Breast epithelium (tissue), 4 donors: ENCODE measurements around the gene SLC25A52. TPM values are rescaled to one million over a fixed set of nuclear protein-coding genes. Genes with fewer than 3 reads are reported as not detected.
"Not testable (repeated sequence)": the region's sequence is repeated elsewhere in the genome, so short reads cannot be mapped to it uniquely, and the experiment has no call there.

Experiments used
- DNase-seq, 2 donors: peaks; one replicate each; pipeline ENCODE4 v3.0.0-alpha.2; 2019; ENCODE audit warnings: low spot score in 2 of 2
- H3K27ac ChIP-seq, 2 donors: fragments of 200-600 bp; sonication (generic) in 1 of 2; one replicate each; pipeline ENCODE4 v1.5.1; 2016 to 2019; ENCODE audit warnings: mild to moderate bottlenecking in 1 of 2
- H3K27me3 ChIP-seq, 2 donors: fragments of 200-600 bp; sonication (generic) in 1 of 2; one replicate each; pipeline versions ENCODE4 v1.5.1 to v1.6.0; 2017 to 2019; ENCODE audit warnings: control low read depth in 1 of 2, mild to moderate bottlenecking in 1 of 2
- H3K36me3 ChIP-seq: fragments of 200-600 bp; one replicate; pipeline ENCODE4 v1.5.1; 2019
- H3K4me1 ChIP-seq, 2 donors: fragments of 200-600 bp; sonication (generic); one replicate each; pipeline ENCODE4 v1.5.1; 2016 to 2019; ENCODE audit warnings: control low read depth in 1 of 2
- H3K4me3 ChIP-seq, 3 donors: fragments of 200-600 bp; sonication (generic); 1 replicate in 2 of 3; 2 replicates in 1 of 3; pipeline ENCODE4 v1.5.1; 2016 to 2019; ENCODE audit warnings: mild to moderate bottlenecking in 3 of 3, moderate library complexity in 2 of 3
- H3K9me3 ChIP-seq, 2 donors: fragments of 200-600 bp; sonication (generic) in 1 of 2; one replicate each; pipeline ENCODE4 v1.5.1; 2016 to 2019; ENCODE audit warnings: control low read depth in 1 of 2
- POLR2A ChIP-seq: fragments of 450-650 bp; IDR thresholded peaks from one replicate; pipeline ENCODE4 v1.6.1; 2016; ENCODE audit warnings: antibody characterized with exemption, mild to moderate bottlenecking, moderate library complexity
- POLR2AphosphoS5 ChIP-seq, 3 donors: sonication (generic); formaldehyde crosslinking; IDR thresholded peaks; one replicate each; pipeline ENCODE4 v1.6.1; 2017; ENCODE audit warnings: antibody characterized with exemption in 3 of 3
- intact Hi-C: fragments of 100-400 bp; cut with DNase I; formaldehyde crosslinking; loops from one replicate; pipeline ENCODE4 v1.15.1; 2023; ENCODE audit warnings: low total_unique reads
- total RNA-seq, 3 donors: library from RNA; depleted of rRNA; stranded (reverse); fragments of >200 nt; gene quantifications; one replicate each; pipeline ENCODE4 v1.1.0, GENCODE V29; 2016
- TF ChIP-seq, protein P1 (sequence below), 3 donors: fragments of 450-650 bp; IDR thresholded peaks; one replicate each; pipeline ENCODE4 v1.5.1; 2016 to 2017; ENCODE audit warnings: antibody characterized with exemption in 3 of 3, mild to moderate bottlenecking in 3 of 3, moderate library complexity in 3 of 3

SLC25A52 gene
- total RNA-seq, 3 donors from 2014 or later, result 0.59 TPM; not detected in 2

DNA sequence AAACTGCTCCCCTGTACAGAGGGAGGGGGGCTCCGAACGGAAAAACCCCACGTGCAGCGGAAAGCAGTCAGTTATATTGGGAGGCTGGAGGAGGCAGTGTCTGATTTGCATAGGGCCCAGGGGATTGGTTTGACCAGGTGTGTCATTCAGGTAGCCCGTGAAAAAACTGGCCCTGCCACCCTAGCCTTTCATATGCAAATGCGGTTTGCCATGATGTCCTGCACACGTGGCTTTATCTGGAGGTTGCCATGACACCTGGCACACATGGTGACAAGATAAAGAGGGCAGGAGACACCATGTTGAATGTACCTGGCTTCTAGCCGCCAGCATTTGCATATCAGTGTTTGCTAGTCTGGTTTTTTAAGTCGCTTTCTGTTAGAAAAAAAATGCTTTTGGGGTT is 20.5 kb downstream of the SLC25A52 start:
- intact Hi-C loops, result no loop called here
- Histone ChIP-seq H3K27ac (no peak overlapping the region), H3K9me3 (no peaks in the 10 kb centered on the region), H3K36me3 (no peaks in the 10 kb centered on the region), H3K4me1 (no peaks in the 10 kb centered on the region), H3K4me3 (no peak overlapping the region), H3K27me3 (no peaks in the 10 kb centered on the region)
- no peak for TF ChIP-seq POLR2A
- TF ChIP-seq, protein P1, sequence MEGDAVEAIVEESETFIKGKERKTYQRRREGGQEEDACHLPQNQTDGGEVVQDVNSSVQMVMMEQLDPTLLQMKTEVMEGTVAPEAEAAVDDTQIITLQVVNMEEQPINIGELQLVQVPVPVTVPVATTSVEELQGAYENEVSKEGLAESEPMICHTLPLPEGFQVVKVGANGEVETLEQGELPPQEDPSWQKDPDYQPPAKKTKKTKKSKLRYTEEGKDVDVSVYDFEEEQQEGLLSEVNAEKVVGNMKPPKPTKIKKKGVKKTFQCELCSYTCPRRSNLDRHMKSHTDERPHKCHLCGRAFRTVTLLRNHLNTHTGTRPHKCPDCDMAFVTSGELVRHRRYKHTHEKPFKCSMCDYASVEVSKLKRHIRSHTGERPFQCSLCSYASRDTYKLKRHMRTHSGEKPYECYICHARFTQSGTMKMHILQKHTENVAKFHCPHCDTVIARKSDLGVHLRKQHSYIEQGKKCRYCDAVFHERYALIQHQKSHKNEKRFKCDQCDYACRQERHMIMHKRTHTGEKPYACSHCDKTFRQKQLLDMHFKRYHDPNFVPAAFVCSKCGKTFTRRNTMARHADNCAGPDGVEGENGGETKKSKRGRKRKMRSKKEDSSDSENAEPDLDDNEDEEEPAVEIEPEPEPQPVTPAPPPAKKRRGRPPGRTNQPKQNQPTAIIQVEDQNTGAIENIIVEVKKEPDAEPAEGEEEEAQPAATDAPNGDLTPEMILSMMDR (IDR thresholded peaks at IDR 0.05), result no peak
- no peak for TF ChIP-seq POLR2AphosphoS5 (IDR thresholded peaks at IDR 0.05)
- no peak for DNase-seq

DNA sequence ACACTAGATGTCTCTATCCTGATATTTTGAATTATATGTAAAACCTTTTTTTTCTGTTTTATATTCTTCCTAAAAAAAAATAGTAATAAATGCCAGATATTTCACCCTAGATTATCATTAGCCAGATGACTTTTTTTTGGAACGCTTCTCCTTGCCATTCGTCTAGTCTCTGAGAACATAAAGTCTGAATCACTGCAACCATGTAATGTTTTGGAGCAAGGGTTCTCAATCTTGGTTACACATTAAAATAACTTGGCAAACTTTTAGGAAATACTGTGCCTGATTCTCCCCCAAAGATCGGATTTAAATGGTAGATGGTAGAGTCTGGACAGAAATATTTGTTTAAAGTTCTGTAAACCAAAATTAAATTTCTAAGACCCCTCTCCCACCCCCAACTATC is 21.0 kb downstream of the SLC25A52 start:
- H3K36me3 ChIP-seq, result no peaks in the 10 kb centered on the region
- no peaks in the 10 kb centered on the region for H3K4me1 ChIP-seq
- no peak overlapping the region for H3K27ac ChIP-seq
- TF ChIP-seq POLR2A (no peak), POLR2AphosphoS5 (IDR thresholded peaks at IDR 0.05) (no peak)
- TF ChIP-seq, protein P1 (IDR thresholded peaks at IDR 0.05), result no peak
- no peaks in the 10 kb centered on the region for H3K9me3 ChIP-seq
- intact Hi-C loops, result no loop called here
- H3K27me3 ChIP-seq, result no peaks in the 10 kb centered on the region
- no peak overlapping the region for H3K4me3 ChIP-seq
- DNase-seq, result no peak

DNA sequence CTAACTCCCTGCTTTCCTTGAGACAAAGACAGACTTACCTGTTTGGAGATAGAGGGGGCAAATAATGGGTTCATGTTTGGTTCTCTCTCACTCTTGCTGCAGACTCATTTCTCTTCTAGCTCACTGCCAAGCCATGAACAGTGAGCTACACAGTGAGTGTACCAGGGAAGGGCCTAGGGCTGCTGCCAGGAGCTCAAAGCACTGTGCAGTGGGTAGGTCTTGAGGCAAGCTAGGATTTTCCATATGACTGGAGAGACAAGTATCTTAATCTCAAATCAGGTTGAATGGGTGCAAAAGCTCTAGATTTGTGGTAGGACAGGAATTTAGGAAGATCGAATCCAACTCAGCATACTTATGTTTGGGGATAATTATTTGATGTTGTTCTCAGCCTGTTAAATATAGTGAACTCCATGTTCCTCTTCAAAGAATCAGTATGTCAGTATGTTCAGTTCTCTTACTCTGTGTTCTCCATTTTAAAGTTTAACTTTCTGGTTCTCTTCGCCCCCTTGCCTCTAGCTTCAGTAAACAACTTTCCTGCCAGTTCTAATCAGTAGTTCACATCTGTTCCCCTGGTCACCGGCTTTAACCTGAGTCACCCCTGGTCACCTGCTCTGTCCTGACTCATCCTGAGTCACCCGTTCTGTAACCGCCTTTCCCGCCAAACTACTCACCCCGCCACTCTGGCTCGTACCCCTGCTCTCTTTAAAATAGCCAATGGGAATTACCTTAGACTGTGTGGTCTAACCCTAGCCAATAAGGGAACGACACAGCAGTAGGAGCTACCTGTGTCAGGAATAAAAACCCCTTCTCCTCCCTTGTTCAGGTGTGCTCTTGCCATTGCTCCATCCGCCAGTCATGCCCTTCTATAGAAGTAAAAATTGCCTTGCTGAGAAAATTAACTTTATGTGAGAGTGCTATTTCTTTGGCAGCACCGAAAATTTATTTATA is 21.9 kb downstream of the SLC25A52 start:
- no peak overlapping the region for H3K27ac ChIP-seq
- no peak for DNase-seq
- H3K9me3 ChIP-seq, result no peaks in the 10 kb centered on the region
- H3K4me3 ChIP-seq, result no peak overlapping the region
- no peaks in the 10 kb centered on the region for H3K4me1 ChIP-seq
- intact Hi-C loops, result no loop called here
- no peaks in the 10 kb centered on the region for H3K27me3 ChIP-seq
- TF ChIP-seq POLR2A (no peak), POLR2AphosphoS5 (IDR thresholded peaks at IDR 0.05) (no peak)
- TF ChIP-seq, protein P1 (IDR thresholded peaks at IDR 0.05), result no peak
- no peaks in the 10 kb centered on the region for H3K36me3 ChIP-seq

DNA sequence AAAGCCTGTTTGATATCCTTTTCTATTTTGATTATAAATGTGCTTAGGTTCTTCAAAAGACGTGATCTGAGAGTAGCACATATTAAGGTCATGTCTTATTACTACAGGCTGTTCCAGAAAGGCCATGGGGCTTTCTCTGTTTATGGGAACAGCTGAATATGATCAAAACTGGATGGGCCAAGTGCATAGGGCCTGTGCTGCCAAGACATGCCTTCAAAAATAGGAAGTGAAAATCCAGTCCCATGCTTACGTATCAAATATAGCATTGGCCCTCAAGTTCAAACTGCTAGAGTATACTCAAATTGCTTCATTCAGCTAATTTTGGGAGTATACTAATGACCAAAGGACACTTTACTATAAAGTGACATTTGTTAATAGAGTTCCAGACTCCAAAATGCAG is 24.1 kb downstream of the SLC25A52 start:
- Histone ChIP-seq H3K36me3 (no peaks in the 10 kb centered on the region), H3K27ac (no peak overlapping the region), H3K9me3 (no peaks in the 10 kb centered on the region), H3K4me1 (no peaks in the 10 kb centered on the region), H3K27me3 (no peaks in the 10 kb centered on the region), H3K4me3 (no peak overlapping the region)
- DNase-seq, result no peak
- TF ChIP-seq, protein P1 (IDR thresholded peaks at IDR 0.05), result no peak
- TF ChIP-seq POLR2AphosphoS5 (IDR thresholded peaks at IDR 0.05) (no peak), POLR2A (no peak)
- intact Hi-C loops, result no loop called here

DNA sequence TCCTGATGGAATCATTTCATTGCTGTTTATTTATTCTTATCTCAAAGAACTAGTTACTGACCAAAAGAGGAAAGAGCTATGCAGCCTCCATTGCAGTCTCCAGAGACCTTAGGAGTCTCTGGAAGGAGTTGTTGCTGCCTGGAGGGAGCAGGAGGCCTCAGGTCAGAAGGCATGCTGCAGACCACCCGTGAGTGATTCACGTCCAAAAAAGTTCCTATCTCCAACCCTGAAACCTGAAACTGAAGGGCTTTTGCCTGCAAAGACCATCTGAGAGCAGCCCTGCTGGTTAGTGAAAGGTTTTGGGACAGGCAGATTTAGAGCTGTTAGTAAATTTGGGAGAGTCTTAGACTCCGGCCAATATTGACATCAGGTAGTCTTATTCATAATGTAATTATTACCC is 29.1 kb downstream of the SLC25A52 start:
- intact Hi-C loops, result no loop called here
- TF ChIP-seq, protein P1 (IDR thresholded peaks at IDR 0.05), result no peak
- TF ChIP-seq POLR2AphosphoS5 (IDR thresholded peaks at IDR 0.05), result no peak
- TF ChIP-seq POLR2A, result no peak

DNA sequence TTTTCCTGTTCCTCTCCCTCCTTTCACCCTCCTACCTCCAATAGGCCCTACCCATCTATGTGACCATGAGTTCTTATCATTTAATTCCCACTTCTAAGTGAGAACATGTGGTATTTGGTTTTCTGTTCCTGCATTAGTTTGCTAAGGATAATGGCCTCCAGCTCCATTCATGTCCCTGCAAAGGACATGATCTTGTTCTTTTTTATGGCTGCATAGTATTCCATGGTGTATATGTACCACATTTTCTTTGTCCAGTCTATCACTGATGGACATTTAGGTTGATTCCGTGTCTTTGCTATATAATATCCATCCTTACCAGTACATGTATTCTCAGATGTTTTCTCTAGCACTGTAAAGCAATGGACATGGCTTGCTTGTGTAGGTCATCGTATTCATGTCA is 31.5 kb downstream of the SLC25A52 start:
- H3K9me3 ChIP-seq, H3K36me3 ChIP-seq, H3K27ac ChIP-seq, H3K4me3 ChIP-seq, H3K27me3 ChIP-seq, H3K4me1 ChIP-seq, DNase-seq: not testable (repeated sequence)
- intact Hi-C loops, result loop anchor here (10.0 kb wide), 1 partner anchor 174 kb away; no protein-coding TSS in a partner anchor

More for the DNA sequence above, 29.1 kb downstream of the SLC25A52 start:
- H3K27me3 ChIP-seq, result no peaks in the 10 kb centered on the region
- H3K27ac ChIP-seq, result no peak overlapping the region
- H3K9me3 ChIP-seq, result no peaks in the 10 kb centered on the region
- no peak for DNase-seq
- H3K36me3 ChIP-seq, result no peaks in the 10 kb centered on the region
- H3K4me1 ChIP-seq, result no peaks in the 10 kb centered on the region
- H3K4me3 ChIP-seq, result no peak overlapping the region
